SK-N-SH treated with all-trans-retinoic acid at 6 μM for 48 hours (cell line): ENCODE data around the gene TBXT.

Experiments used
- ARNTL ChIP-seq: fragments of 450-650 bp; formaldehyde crosslinking; IDR thresholded peaks from 2 replicates; pipeline ENCODE4 v1.5.0; 2020; ENCODE audit warnings: low read depth, mild to moderate bottlenecking, moderate library complexity, borderline replicate concordance
- CSDC2 ChIP-seq: fragments of 250-450 bp; sonication (Bioruptor Pico); IDR thresholded peaks from 2 replicates; pipeline ENCODE4 v1.5.0; 2020; ENCODE audit warnings: mild to moderate bottlenecking, moderate library complexity
- GLIS3 ChIP-seq: fragments of 250-450 bp; sonication (Bioruptor Pico); IDR thresholded peaks from 2 replicates; pipeline ENCODE4 v1.5.0; 2020; ENCODE audit warnings: mild to moderate bottlenecking, moderate library complexity
- ISL1 ChIP-seq: fragments of 250-450 bp; sonication (Bioruptor Pico); IDR thresholded peaks from 2 replicates; pipeline ENCODE4 v2.1.2; 2022; ENCODE audit warnings: mild to moderate bottlenecking, moderate library complexity
- RARB ChIP-seq: fragments of 250-450 bp; sonication (Bioruptor Pico); IDR thresholded peaks from 2 replicates; pipeline ENCODE4 v1.8.0; 2021; ENCODE audit warnings: mild to moderate bottlenecking, moderate library complexity
- SNAI2 ChIP-seq: fragments of 250-450 bp; sonication (Bioruptor Pico); IDR thresholded peaks from 2 replicates; pipeline ENCODE4 v1.5.0; 2020; ENCODE audit warnings: mild to moderate bottlenecking, moderate library complexity
- TF ChIP-seq, protein P1 (sequence below): fragments of 250-450 bp; sonication (Bioruptor Pico); IDR thresholded peaks from 2 replicates; pipeline ENCODE4 v1.5.1; 2021; ENCODE audit warnings: mild to moderate bottlenecking, moderate library complexity
- TF ChIP-seq, protein P2 (sequence below): fragments of 250-450 bp; sonication (Bioruptor Pico); IDR thresholded peaks from 2 replicates; pipeline ENCODE4 v1.8.0; 2020; ENCODE audit warnings: mild to moderate bottlenecking, moderate library complexity, borderline replicate concordance

DNA sequence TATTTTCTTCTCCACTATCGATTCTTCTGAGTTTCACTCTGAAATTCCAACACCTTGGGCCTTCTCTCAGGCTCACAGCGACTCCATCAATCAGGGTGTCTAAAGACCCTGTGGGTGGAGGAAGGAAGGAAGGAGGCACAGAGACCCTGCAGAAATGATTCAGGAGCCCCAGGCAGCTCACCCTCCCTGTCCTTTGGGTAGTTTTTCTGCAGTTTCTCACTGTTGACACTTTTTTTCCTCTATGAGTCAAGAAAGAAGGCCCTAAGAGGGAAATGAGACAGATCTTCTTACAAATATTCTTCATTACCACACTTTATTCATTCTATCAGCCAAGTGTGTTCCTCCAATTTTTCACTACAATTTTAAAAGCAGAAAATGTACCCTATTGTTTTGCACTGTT is 34.2 kb upstream of the TBXT start:
- TF ChIP-seq, protein P1, sequence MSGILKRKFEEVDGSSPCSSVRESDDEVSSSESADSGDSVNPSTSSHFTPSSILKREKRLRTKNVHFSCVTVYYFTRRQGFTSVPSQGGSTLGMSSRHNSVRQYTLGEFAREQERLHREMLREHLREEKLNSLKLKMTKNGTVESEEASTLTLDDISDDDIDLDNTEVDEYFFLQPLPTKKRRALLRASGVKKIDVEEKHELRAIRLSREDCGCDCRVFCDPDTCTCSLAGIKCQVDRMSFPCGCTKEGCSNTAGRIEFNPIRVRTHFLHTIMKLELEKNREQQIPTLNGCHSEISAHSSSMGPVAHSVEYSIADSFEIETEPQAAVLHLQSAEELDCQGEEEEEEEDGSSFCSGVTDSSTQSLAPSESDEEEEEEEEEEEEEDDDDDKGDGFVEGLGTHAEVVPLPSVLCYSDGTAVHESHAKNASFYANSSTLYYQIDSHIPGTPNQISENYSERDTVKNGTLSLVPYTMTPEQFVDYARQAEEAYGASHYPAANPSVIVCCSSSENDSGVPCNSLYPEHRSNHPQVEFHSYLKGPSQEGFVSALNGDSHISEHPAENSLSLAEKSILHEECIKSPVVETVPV (CRISPR knock-in tag): no peak
- no peak for TF ChIP-seq SNAI2 (CRISPR knock-in tag)
- TF ChIP-seq, protein P2, sequence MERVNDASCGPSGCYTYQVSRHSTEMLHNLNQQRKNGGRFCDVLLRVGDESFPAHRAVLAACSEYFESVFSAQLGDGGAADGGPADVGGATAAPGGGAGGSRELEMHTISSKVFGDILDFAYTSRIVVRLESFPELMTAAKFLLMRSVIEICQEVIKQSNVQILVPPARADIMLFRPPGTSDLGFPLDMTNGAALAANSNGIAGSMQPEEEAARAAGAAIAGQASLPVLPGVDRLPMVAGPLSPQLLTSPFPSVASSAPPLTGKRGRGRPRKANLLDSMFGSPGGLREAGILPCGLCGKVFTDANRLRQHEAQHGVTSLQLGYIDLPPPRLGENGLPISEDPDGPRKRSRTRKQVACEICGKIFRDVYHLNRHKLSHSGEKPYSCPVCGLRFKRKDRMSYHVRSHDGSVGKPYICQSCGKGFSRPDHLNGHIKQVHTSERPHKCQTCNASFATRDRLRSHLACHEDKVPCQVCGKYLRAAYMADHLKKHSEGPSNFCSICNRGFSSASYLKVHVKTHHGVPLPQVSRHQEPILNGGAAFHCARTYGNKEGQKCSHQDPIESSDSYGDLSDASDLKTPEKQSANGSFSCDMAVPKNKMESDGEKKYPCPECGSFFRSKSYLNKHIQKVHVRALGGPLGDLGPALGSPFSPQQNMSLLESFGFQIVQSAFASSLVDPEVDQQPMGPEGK (CRISPR knock-in tag): no peak
- TF ChIP-seq ISL1 (CRISPR knock-in tag): no peak
- TF ChIP-seq RARB (CRISPR knock-in tag): no peak
- no peak for TF ChIP-seq ARNTL (CRISPR knock-in tag)
- no peak for TF ChIP-seq CSDC2 (CRISPR knock-in tag)
- TF ChIP-seq GLIS3 (CRISPR knock-in tag): no peak
